OCI-LY3 (cell line): ENCODE data around the gene SASH1.

Experiments used
- H2AFZ ChIP-seq: fragments of 200-600, 300-600 bp; shearing (Covaris generic); 2 replicates; pipeline ENCODE4 v1.6.0; 2014; ENCODE audit warnings: antibody characterized with exemption, low read depth, low read length
- H3K27ac ChIP-seq: fragments of 200-600, 300-600 bp; sonication (generic); 2 replicates; pipeline ENCODE4 v1.5.1; 2014; ENCODE audit warnings: mild to moderate bottlenecking, low read length, moderate library complexity, mixed read lengths
- H3K27me3 ChIP-seq: fragments of 200-600, 300-600 bp; sonication (generic); 2 replicates; pipeline ENCODE4 v1.6.1; 2014; ENCODE audit warnings: low read depth, low read length, mixed read lengths
- H3K36me3 ChIP-seq: fragments of 200-600, 300-600 bp; sonication (generic); replicated peaks from 2 replicates; pipeline ENCODE3; 2014; ENCODE audit warnings: low read depth, low read length, mixed read lengths
- H3K4me1 ChIP-seq: fragments of 300-600, 200-600 bp; sonication (generic); 2 replicates; pipeline ENCODE4 v1.6.1; 2014; ENCODE audit warnings: low read length, mixed read lengths
- H3K4me2 ChIP-seq: fragments of 200-600, 300-600 bp; sonication (generic); 2 replicates; pipeline ENCODE4 v1.6.1; 2014; ENCODE audit warnings: low read length, mixed read lengths
- H3K4me3 ChIP-seq: fragments of 300-600, 200-600 bp; sonication (generic); 2 replicates; pipeline ENCODE4 v1.5.1; 2014; ENCODE audit warnings: antibody characterized with exemption, mild to moderate bottlenecking, low read length, moderate library complexity
- H3K79me2 ChIP-seq: fragments of 300-600, 200-600 bp; shearing (Covaris generic); 2 replicates; pipeline ENCODE4 v1.6.1; 2014; ENCODE audit warnings: mild to moderate bottlenecking, low read length, mixed read lengths
- H3K9ac ChIP-seq: fragments of 300-600, 200-600 bp; shearing (Covaris generic); 2 replicates; pipeline ENCODE4 v1.6.0; 2014; ENCODE audit warnings: mild to moderate bottlenecking, low read length, moderate library complexity
- H3K9me3 ChIP-seq: fragments of 200-600, 300-600 bp; shearing (Covaris generic); 2 replicates; pipeline ENCODE4 v1.6.1; 2014; ENCODE audit warnings: low read length, mixed read lengths; ENCODE audit not compliant: insufficient read depth
- H4K20me1 ChIP-seq: fragments of 200-600, 300-600 bp; sonication (generic); 2 replicates; pipeline ENCODE4 v1.6.1; 2016; ENCODE audit warnings: low read length, mixed read lengths; ENCODE audit not compliant: insufficient read depth
- EZH2phosphoT487 ChIP-seq: fragments of 200-600 bp; shearing (Covaris generic); IDR thresholded peaks from 2 replicates; pipeline ENCODE4 v1.6.1; 2018; ENCODE audit warnings: antibody characterized with exemption, mixed run types, low read depth
- TF ChIP-seq, protein P1 (sequence below): fragments of 200-600, 300-600 bp; sonication (generic); IDR thresholded peaks from 2 replicates; pipeline ENCODE4 v1.5.1; 2014; ENCODE audit warnings: antibody characterized with exemption, low read length, low read depth

SASH1 gene

DNA sequence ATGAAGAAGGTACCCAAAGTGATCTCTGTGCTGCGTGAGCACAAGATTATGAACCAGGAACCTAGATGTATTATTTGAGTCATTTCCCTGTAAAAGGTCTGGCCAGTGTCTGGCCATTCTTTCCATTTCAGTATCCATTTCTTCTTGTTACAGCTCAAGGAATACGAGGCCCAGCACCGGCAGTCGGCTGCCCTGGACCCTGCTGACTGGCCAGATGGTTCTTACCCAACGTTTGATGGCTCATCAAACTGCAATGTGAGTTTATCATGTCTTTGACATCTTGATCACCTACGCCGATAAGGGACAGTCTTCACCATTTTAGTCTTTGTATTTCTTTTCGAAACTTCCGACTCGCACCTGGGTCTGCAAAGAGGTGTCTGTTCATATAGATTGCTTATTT lies 144.8 kb downstream of the SASH1 start:
- H3K4me2 ChIP-seq = no peak overlapping the region
- no peak overlapping the region for H3K27ac ChIP-seq
- TF ChIP-seq EZH2phosphoT487 = no peak
- TF ChIP-seq, protein P1, sequence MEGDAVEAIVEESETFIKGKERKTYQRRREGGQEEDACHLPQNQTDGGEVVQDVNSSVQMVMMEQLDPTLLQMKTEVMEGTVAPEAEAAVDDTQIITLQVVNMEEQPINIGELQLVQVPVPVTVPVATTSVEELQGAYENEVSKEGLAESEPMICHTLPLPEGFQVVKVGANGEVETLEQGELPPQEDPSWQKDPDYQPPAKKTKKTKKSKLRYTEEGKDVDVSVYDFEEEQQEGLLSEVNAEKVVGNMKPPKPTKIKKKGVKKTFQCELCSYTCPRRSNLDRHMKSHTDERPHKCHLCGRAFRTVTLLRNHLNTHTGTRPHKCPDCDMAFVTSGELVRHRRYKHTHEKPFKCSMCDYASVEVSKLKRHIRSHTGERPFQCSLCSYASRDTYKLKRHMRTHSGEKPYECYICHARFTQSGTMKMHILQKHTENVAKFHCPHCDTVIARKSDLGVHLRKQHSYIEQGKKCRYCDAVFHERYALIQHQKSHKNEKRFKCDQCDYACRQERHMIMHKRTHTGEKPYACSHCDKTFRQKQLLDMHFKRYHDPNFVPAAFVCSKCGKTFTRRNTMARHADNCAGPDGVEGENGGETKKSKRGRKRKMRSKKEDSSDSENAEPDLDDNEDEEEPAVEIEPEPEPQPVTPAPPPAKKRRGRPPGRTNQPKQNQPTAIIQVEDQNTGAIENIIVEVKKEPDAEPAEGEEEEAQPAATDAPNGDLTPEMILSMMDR = no peak
- no peak overlapping the region for H3K9ac ChIP-seq
- H3K79me2 ChIP-seq = no peaks in the 10 kb centered on the region
- H2AFZ ChIP-seq = no peak overlapping the region
- H4K20me1 ChIP-seq = no peaks in the 10 kb centered on the region
- no peaks in the 10 kb centered on the region for H3K9me3 ChIP-seq
- no peaks in the 10 kb centered on the region for H3K36me3 ChIP-seq
- peaks cover 10% of the 10 kb centered on the region; the same call in 1 of the 2 replicates for H3K27me3 ChIP-seq
- no peak overlapping the region for H3K4me3 ChIP-seq
- no peaks in the 10 kb centered on the region for H3K4me1 ChIP-seq

DNA sequence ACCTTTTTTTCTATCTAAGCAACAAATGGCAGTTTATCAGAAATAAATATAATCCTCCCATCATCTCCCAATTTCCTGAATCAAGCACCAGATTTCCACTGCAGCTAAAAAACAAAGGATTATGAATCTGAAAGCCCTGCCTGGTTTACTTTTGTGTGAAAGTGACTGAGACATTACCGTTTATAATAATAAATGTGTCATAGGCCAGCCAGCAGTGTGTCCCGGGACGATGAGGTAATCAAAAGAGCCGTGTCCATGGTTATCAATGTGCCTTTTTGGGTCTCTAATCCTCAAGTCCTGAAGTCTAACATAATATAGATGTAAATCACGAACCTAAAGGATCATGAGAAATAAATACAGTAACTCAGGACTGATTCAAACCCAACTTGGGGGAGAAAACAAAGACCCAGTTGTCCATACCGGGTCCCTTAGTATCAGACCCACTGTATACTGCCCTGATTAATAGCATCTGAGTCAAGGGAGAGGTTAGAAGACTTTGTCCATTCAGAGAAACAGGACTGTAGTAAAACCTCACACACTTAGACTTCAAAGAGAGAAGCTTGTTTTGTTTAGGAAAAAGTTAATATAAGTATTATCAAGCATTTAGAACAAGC lies 149.1 kb downstream of the SASH1 start:
- Histone ChIP-seq H3K36me3 (no peaks in the 10 kb centered on the region), H3K9me3 (no peaks in the 10 kb centered on the region), H2AFZ (no peak overlapping the region), H3K4me1 (0 out of 2 replicates have a peak, but pooled peaks cover 3% of the 10 kb centered on the region), H4K20me1 (no peaks in the 10 kb centered on the region), H3K79me2 (no peaks in the 10 kb centered on the region), H3K4me2 (no peak overlapping the region), H3K9ac (no peak overlapping the region), H3K27ac (no peak overlapping the region), H3K4me3 (no peak overlapping the region), H3K27me3 (peaks cover 7% of the 10 kb centered on the region; the same call in 1 of the 2 replicates)
- TF ChIP-seq, protein P1 = no peak
- TF ChIP-seq EZH2phosphoT487 = no peak

DNA sequence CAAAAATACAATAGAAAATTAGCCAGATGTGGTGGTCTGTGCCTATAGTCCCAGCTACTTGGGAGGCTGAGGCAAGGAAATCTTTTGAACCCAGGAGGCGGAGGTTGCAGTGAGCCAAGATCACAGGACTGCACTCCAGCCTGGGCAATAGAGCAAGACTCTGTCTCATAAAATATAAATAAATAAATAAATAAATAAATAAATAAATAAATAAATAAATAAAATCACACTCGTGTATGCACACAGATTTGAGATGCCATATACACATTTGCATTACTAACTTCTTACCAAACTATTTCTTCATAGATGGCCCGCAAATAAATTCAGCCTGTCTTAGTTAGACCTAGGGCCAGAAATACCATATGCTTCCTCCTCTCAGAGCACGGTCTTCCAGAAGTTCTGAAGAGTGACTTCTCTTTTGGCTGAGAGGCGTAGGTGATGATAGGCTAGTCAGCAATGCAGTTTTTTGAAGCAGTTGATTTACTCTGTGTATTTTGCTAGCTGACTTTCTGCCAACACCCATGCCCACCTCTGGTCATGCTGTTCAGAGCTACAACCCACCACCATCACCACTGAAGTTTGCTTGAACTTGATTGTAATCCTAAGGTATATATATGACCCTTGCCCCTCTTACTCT lies 150.1 kb downstream of the SASH1 start:
- H3K4me3 ChIP-seq = no peak overlapping the region
- H3K9ac ChIP-seq = no peak overlapping the region
- peaks cover 7% of the 10 kb centered on the region; the same call in 1 of the 2 replicates for H3K27me3 ChIP-seq
- H3K27ac ChIP-seq = no peak overlapping the region
- no peak overlapping the region for H2AFZ ChIP-seq
- H3K4me1 ChIP-seq = 0 out of 2 replicates have a peak, but pooled peaks cover 3% of the 10 kb centered on the region
- no peak overlapping the region for H3K4me2 ChIP-seq
- no peaks in the 10 kb centered on the region for H3K79me2 ChIP-seq
- no peaks in the 10 kb centered on the region for H3K36me3 ChIP-seq
- H3K9me3 ChIP-seq = no peaks in the 10 kb centered on the region
- no peaks in the 10 kb centered on the region for H4K20me1 ChIP-seq
- no peak for TF ChIP-seq EZH2phosphoT487
- TF ChIP-seq, protein P1 = no peak

DNA sequence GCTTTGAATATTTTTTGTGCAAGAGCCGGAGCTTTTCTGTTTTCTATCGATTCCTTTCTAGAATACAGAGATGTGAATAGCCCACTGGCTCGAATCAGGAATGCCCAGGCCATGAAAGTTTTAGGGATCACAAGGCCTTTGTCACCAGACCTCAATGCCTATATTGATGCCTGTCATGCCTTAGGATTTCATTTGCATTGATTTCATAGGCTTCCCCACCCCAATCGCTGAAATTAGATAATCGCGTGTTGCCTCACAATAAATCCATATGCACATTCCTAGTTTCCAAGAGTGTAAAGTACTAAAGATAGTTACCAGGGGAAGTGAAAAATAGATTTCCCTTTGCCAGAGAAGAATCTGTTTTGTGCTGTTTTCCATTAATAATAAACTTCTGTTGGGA lies 150.8 kb downstream of the SASH1 start:
- no peaks in the 10 kb centered on the region for H4K20me1 ChIP-seq
- peaks cover 7% of the 10 kb centered on the region; the same call in 1 of the 2 replicates for H3K27me3 ChIP-seq
- no peaks in the 10 kb centered on the region for H3K36me3 ChIP-seq
- no peaks in the 10 kb centered on the region for H3K9me3 ChIP-seq
- no peak overlapping the region for H2AFZ ChIP-seq
- TF ChIP-seq EZH2phosphoT487 = no peak
- TF ChIP-seq, protein P1 = no peak
- H3K4me2 ChIP-seq = no peak overlapping the region
- no peaks in the 10 kb centered on the region for H3K79me2 ChIP-seq
- no peak overlapping the region for H3K9ac ChIP-seq
- no peak overlapping the region for H3K4me3 ChIP-seq
- H3K27ac ChIP-seq = no peak overlapping the region
- 0 out of 2 replicates have a peak, but pooled peaks cover 3% of the 10 kb centered on the region for H3K4me1 ChIP-seq
